ENCODE measurements around the gene TFEB.

Gene TFEB

GRCh38 chr6:41747256-41748101 is 12.1 kb upstream of the TFEB start, which contains the start of gene PGC:
PGC (minus strand) TSS chr6:41747397; CDS start chr6:41747334, 63 bp downstream.
- H3K27ac ChIP-seq (ENCODE audit: low read depth, low read length): no peak within 1 kb of the TSS
- H3K4me3 ChIP-seq (ENCODE audit: low read depth, low read length): no peak within 1 kb of the TSS
- H3K36me3 ChIP-seq (ENCODE audit: insufficient read depth, low read length): no peaks in the 10 kb centered on the region
- no peaks in the 10 kb centered on the region for H3K79me2 ChIP-seq (ENCODE audit: control insufficient read depth, insufficient read depth, low read length, unreplicated experiment)
- H3K27me3 ChIP-seq (ENCODE audit: insufficient read depth, low read length): no peaks in the 10 kb centered on the region
- no peak within 1 kb of the TSS for H2AFZ ChIP-seq (ENCODE audit: low read length, unreplicated experiment)
- H3K4me1 ChIP-seq (ENCODE audit: control insufficient read depth, insufficient read depth, low read length, unreplicated experiment): peaks cover 4% of the 10 kb centered on the region

GRCh38 chr6:41746107-41746506 is 10.7 kb upstream of the TFEB start:
- H3K4me1 ChIP-seq (ENCODE audit: control insufficient read depth, insufficient read depth, low read length, unreplicated experiment): peaks cover 4% of the 10 kb centered on the region
- no peaks in the 10 kb centered on the region for H3K27me3 ChIP-seq (ENCODE audit: insufficient read depth, low read length)
- no peak overlapping the region for H3K4me3 ChIP-seq (ENCODE audit: low read depth, low read length)
- no peaks in the 10 kb centered on the region for H3K36me3 ChIP-seq (ENCODE audit: insufficient read depth, low read length)
- no peak overlapping the region for H2AFZ ChIP-seq (ENCODE audit: low read length, unreplicated experiment)
- H3K27ac ChIP-seq (ENCODE audit: low read depth, low read length): no peak overlapping the region
- H3K79me2 ChIP-seq (ENCODE audit: control insufficient read depth, insufficient read depth, low read length, unreplicated experiment): no peaks in the 10 kb centered on the region

GRCh38 chr6:41744236-41744787 is 8.9 kb upstream of the TFEB start:
- Histone ChIP-seq H3K4me3 (ENCODE audit: low read depth, low read length) (no peak overlapping the region), H3K27me3 (ENCODE audit: insufficient read depth, low read length) (no peaks in the 10 kb centered on the region), H2AFZ (ENCODE audit: low read length, unreplicated experiment) (no peak overlapping the region), H3K27ac (ENCODE audit: low read depth, low read length) (no peak overlapping the region), H3K36me3 (ENCODE audit: insufficient read depth, low read length) (no peaks in the 10 kb centered on the region), H3K4me1 (ENCODE audit: control insufficient read depth, insufficient read depth, low read length, unreplicated experiment) (peaks cover 4% of the 10 kb centered on the region), H3K79me2 (ENCODE audit: control insufficient read depth, insufficient read depth, low read length, unreplicated experiment) (no peaks in the 10 kb centered on the region)

GRCh38 chr6:41743406-41744235 is 8.2 kb upstream of the TFEB start:
- Histone ChIP-seq H2AFZ (ENCODE audit: low read length, unreplicated experiment) (no peak overlapping the region), H3K27ac (ENCODE audit: low read depth, low read length) (no peak overlapping the region), H3K4me1 (ENCODE audit: control insufficient read depth, insufficient read depth, low read length, unreplicated experiment) (peaks cover 4% of the 10 kb centered on the region), H3K79me2 (ENCODE audit: control insufficient read depth, insufficient read depth, low read length, unreplicated experiment) (no peaks in the 10 kb centered on the region), H3K36me3 (ENCODE audit: insufficient read depth, low read length) (no peaks in the 10 kb centered on the region), H3K4me3 (ENCODE audit: low read depth, low read length) (no peak overlapping the region), H3K27me3 (ENCODE audit: insufficient read depth, low read length) (no peaks in the 10 kb centered on the region)

- H3K79me2 ChIP-seq (ENCODE audit: control insufficient read depth, insufficient read depth, low read length, unreplicated experiment): no peaks in the 10 kb centered on the region
- no peak overlapping the region for H3K4me3 ChIP-seq (ENCODE audit: low read depth, low read length)
- no peaks in the 10 kb centered on the region for H3K27me3 ChIP-seq (ENCODE audit: insufficient read depth, low read length)
- H3K36me3 ChIP-seq (ENCODE audit: insufficient read depth, low read length): no peaks in the 10 kb centered on the region
- no peak overlapping the region for H3K27ac ChIP-seq (ENCODE audit: low read depth, low read length)
- H3K4me1 ChIP-seq (ENCODE audit: control insufficient read depth, insufficient read depth, low read length, unreplicated experiment): no peaks in the 10 kb centered on the region
- no peak overlapping the region for H2AFZ ChIP-seq (ENCODE audit: low read length, unreplicated experiment)
Observed at GRCh38 chr6:41741625-41742490, 6.5 kb upstream of the TFEB start.

GRCh38 chr6:41740366-41741162 is 5.2 kb upstream of the TFEB start:
- H3K36me3 ChIP-seq (ENCODE audit: insufficient read depth, low read length): no peaks in the 10 kb centered on the region
- H3K4me3 ChIP-seq (ENCODE audit: low read depth, low read length): no peak overlapping the region
- no peak overlapping the region for H3K27ac ChIP-seq (ENCODE audit: low read depth, low read length)
- H3K27me3 ChIP-seq (ENCODE audit: insufficient read depth, low read length): no peaks in the 10 kb centered on the region
- H3K4me1 ChIP-seq (ENCODE audit: control insufficient read depth, insufficient read depth, low read length, unreplicated experiment): no peaks in the 10 kb centered on the region
- no peaks in the 10 kb centered on the region for H3K79me2 ChIP-seq (ENCODE audit: control insufficient read depth, insufficient read depth, low read length, unreplicated experiment)
- no peak overlapping the region for H2AFZ ChIP-seq (ENCODE audit: low read length, unreplicated experiment)

GRCh38 chr6:41739041-41739440 is 3.6 kb upstream of the TFEB start:
- no peak overlapping the region for H3K4me3 ChIP-seq (ENCODE audit: low read depth, low read length)
- H2AFZ ChIP-seq (ENCODE audit: low read length, unreplicated experiment): no peak overlapping the region
- H3K4me1 ChIP-seq (ENCODE audit: control insufficient read depth, insufficient read depth, low read length, unreplicated experiment): no peaks in the 10 kb centered on the region
- H3K79me2 ChIP-seq (ENCODE audit: control insufficient read depth, insufficient read depth, low read length, unreplicated experiment): no peaks in the 10 kb centered on the region
- no peaks in the 10 kb centered on the region for H3K27me3 ChIP-seq (ENCODE audit: insufficient read depth, low read length)
- H3K36me3 ChIP-seq (ENCODE audit: insufficient read depth, low read length): no peaks in the 10 kb centered on the region
- H3K27ac ChIP-seq (ENCODE audit: low read depth, low read length): no peak overlapping the region

GRCh38 chr6:41737591-41738130 is 2.3 kb upstream of the TFEB start:
- Histone ChIP-seq H2AFZ (ENCODE audit: low read length, unreplicated experiment) (no peak overlapping the region), H3K36me3 (ENCODE audit: insufficient read depth, low read length) (no peaks in the 10 kb centered on the region), H3K4me3 (ENCODE audit: low read depth, low read length) (no peak overlapping the region), H3K27ac (ENCODE audit: low read depth, low read length) (no peak overlapping the region), H3K4me1 (ENCODE audit: control insufficient read depth, insufficient read depth, low read length, unreplicated experiment) (peaks cover 9% of the 10 kb centered on the region), H3K27me3 (ENCODE audit: insufficient read depth, low read length) (no peaks in the 10 kb centered on the region), H3K79me2 (ENCODE audit: control insufficient read depth, insufficient read depth, low read length, unreplicated experiment) (no peaks in the 10 kb centered on the region)

- Histone ChIP-seq H3K27me3 (ENCODE audit: insufficient read depth, low read length) (no peaks in the 10 kb centered on the region), H3K4me3 (ENCODE audit: low read depth, low read length) (no peak overlapping the region), H3K27ac (ENCODE audit: low read depth, low read length) (no peak overlapping the region), H3K79me2 (ENCODE audit: control insufficient read depth, insufficient read depth, low read length, unreplicated experiment) (no peaks in the 10 kb centered on the region), H2AFZ (ENCODE audit: low read length, unreplicated experiment) (no peak overlapping the region), H3K36me3 (ENCODE audit: insufficient read depth, low read length) (no peaks in the 10 kb centered on the region), H3K4me1 (ENCODE audit: control insufficient read depth, insufficient read depth, low read length, unreplicated experiment) (peaks cover 11% of the 10 kb centered on the region)
Observed at GRCh38 chr6:41736800-41737555, 1.6 kb upstream of the TFEB start.
